Lower lobe of right lung (tissue), 2 donors: ENCODE measurements around the gene PKLR. TPM values are rescaled to one million over a fixed set of nuclear protein-coding genes. Genes with fewer than 3 reads are reported as not detected.

Source experiments
- ATAC-seq, 2 donors: fragments of 200-7000 bp; cut with Tn5 transposase; one replicate each; pipeline ENCODE4 v1.9.1; 2020 to 2022; ENCODE audit warnings: mild to moderate bottlenecking in 2 of 2, moderate library complexity in 2 of 2
- DNase-seq: peaks from one replicate; pipeline ENCODE4 v3.0.0-alpha.2; 2020
- H3K27ac ChIP-seq: fragments of 200-600 bp; one replicate; pipeline ENCODE4 v1.8.0; 2022
- H3K27me3 ChIP-seq: fragments of 200-600 bp; one replicate; pipeline ENCODE4 v1.8.0; 2022; ENCODE audit warnings: low read depth
- H3K36me3 ChIP-seq: fragments of 200-600 bp; one replicate; pipeline ENCODE4 v1.8.0; 2022; ENCODE audit warnings: mild to moderate bottlenecking
- H3K4me1 ChIP-seq: fragments of 200-600 bp; one replicate; pipeline ENCODE4 v1.8.0; 2022
- H3K4me3 ChIP-seq: fragments of 200-600 bp; one replicate; pipeline ENCODE4 v1.8.0; 2022; ENCODE audit warnings: mild to moderate bottlenecking
- H3K9me3 ChIP-seq: fragments of 200-600 bp; one replicate; pipeline ENCODE4 v1.8.0; 2022
- CTCF ChIP-seq: fragments of 200-600 bp; IDR thresholded peaks from one replicate; pipeline ENCODE4 v1.8.0; 2022; ENCODE audit warnings: antibody characterized with exemption, mild to moderate bottlenecking
- intact Hi-C: fragments of 100-400 bp; cut with DNase I; formaldehyde crosslinking; loops from one replicate; pipeline ENCODE4 v1.11.0; 2022
- total RNA-seq: library from RNA; stranded (reverse); fragmentation: NEBNext Ultra II Directional; extraction: Animal tissue kit (Norgen Biotek cat#: 25700); gene quantifications from one replicate; pipeline ENCODE4 v1.2.1, GENCODE V29; 2021
- donor health status: DM: no; HTN: yes; CAD: no; lungs with severe emphysema.

The PKLR gene
- total RNA-seq, 1 donor from 2014 or later, result not detected

GRCh38 chr1:155256058-155256852 is 45.0 kb downstream of the PKLR start:
- ATAC-seq (peak; percentile 4 to 15), DNase-seq (no peak)
- peak overlapping the region; percentile 82 for H3K4me3 ChIP-seq
- intact Hi-C loops, result no loop called here
- TF ChIP-seq CTCF, result no peak
- H3K4me1 ChIP-seq, result peaks cover 31% of the 10 kb centered on the region
- H3K36me3 ChIP-seq, result peaks cover 37% of the 10 kb centered on the region
- peak overlapping the region; percentile 96 for H3K27ac ChIP-seq
- H3K27me3 ChIP-seq, result no peaks in the 10 kb centered on the region
- H3K9me3 ChIP-seq, result no peaks in the 10 kb centered on the region

GRCh38 chr1:155255243-155256007 is 45.8 kb downstream of the PKLR start, which contains the start of gene ENTREP3:
ENTREP3 (minus strand) TSS chr1:155255483; CDS start chr1:155254877, 606 bp downstream.
- Histone ChIP-seq H3K36me3 (peaks cover 37% of the 10 kb centered on the region), H3K9me3 (no peaks in the 10 kb centered on the region), H3K27ac (peak within 1 kb of the TSS; percentile 96), H3K4me1 (peaks cover 30% of the 10 kb centered on the region), H3K27me3 (no peaks in the 10 kb centered on the region), H3K4me3 (peak within 1 kb of the TSS; percentile 82)
- TF ChIP-seq CTCF, result peak; percentile 11
- intact Hi-C loops, result no loop called here
- ATAC-seq, result peak; percentile 92 to 95
- DNase-seq, result peak; percentile 92

GRCh38 chr1:155254714-155255242 is 46.5 kb downstream of the PKLR start:
- Histone ChIP-seq H3K27me3 (no peaks in the 10 kb centered on the region), H3K4me3 (peak overlapping the region; percentile 82), H3K9me3 (no peaks in the 10 kb centered on the region), H3K27ac (peak overlapping the region; percentile 96), H3K4me1 (peaks cover 34% of the 10 kb centered on the region), H3K36me3 (peaks cover 31% of the 10 kb centered on the region)
- DNase-seq, result no peak
- no peak for TF ChIP-seq CTCF
- peak; percentile 7 to 15 for ATAC-seq
- intact Hi-C loops, result no loop called here

- no peak for TF ChIP-seq CTCF
- intact Hi-C loops, result no loop called here
- Histone ChIP-seq H3K36me3 (peaks cover 27% of the 10 kb centered on the region), H3K27ac (peak overlapping the region; percentile 96), H3K4me1 (peaks cover 34% of the 10 kb centered on the region), H3K4me3 (peak overlapping the region; percentile 82), H3K27me3 (no peaks in the 10 kb centered on the region), H3K9me3 (no peaks in the 10 kb centered on the region)
- ATAC-seq (no peak), DNase-seq (no peak)
These were observed 47.0 kb downstream of the PKLR start for GRCh38 chr1:155254228-155254713.

- DNase-seq, result no peak
- TF ChIP-seq CTCF, result no peak
- H3K27ac ChIP-seq, result peak overlapping the region; percentile 11
- no peaks in the 10 kb centered on the region for H3K27me3 ChIP-seq
- intact Hi-C loops, result no loop called here
- H3K4me3 ChIP-seq, result peak overlapping the region; percentile 82
- H3K4me1 ChIP-seq, result peaks cover 34% of the 10 kb centered on the region
- peaks cover 22% of the 10 kb centered on the region for H3K36me3 ChIP-seq
- no peak for ATAC-seq
- H3K9me3 ChIP-seq, result no peaks in the 10 kb centered on the region
These were observed 47.4 kb downstream of the PKLR start for GRCh38 chr1:155253797-155254196.
